D721Med (cell line): ENCODE data around the gene HDAC4.

Experiments used
- DNase-seq: peaks from one replicate; pipeline ENCODE4 v3.0.0; 2011; ENCODE audit warnings: low spot score; ENCODE audit not compliant: insufficient read length
- FAIRE-seq: peaks from 2 replicates; lab custom pipeline; 2011; peaks lifted over from hg19 to GRCh38; lab: Jason Lieb, UNC
- TF ChIP-seq, protein P1 (sequence below): IDR thresholded peaks from 2 replicates; pipeline ENCODE4 v1.5.1; 2012; ENCODE audit warnings: mild to moderate bottlenecking, control low read depth; ENCODE audit not compliant: insufficient read depth; ENCODE audit errors: missing control alignments

Gene HDAC4

DNA sequence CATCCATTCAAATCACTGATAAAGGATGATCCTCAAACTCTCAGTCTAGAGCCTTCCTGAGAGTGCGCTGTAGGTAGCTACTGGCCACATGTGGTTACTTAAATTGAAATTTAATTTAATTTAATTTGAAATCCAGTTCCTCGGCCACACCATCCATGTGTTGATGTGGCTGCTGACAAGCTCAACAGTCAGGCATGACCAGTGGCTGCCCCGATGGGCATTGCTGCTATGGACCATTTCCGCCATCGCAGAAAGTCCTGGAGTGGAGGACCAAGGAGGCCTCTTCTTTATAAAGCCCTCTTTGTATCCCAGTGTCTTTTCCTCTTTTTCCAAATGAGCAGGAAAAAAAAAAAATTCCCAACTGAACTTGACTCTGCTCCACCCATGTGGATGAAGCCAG lies 100.6 kb downstream of the HDAC4 start:
- DNase-seq, result no peak
- FAIRE-seq, result no peak
- TF ChIP-seq, protein P1, sequence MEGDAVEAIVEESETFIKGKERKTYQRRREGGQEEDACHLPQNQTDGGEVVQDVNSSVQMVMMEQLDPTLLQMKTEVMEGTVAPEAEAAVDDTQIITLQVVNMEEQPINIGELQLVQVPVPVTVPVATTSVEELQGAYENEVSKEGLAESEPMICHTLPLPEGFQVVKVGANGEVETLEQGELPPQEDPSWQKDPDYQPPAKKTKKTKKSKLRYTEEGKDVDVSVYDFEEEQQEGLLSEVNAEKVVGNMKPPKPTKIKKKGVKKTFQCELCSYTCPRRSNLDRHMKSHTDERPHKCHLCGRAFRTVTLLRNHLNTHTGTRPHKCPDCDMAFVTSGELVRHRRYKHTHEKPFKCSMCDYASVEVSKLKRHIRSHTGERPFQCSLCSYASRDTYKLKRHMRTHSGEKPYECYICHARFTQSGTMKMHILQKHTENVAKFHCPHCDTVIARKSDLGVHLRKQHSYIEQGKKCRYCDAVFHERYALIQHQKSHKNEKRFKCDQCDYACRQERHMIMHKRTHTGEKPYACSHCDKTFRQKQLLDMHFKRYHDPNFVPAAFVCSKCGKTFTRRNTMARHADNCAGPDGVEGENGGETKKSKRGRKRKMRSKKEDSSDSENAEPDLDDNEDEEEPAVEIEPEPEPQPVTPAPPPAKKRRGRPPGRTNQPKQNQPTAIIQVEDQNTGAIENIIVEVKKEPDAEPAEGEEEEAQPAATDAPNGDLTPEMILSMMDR, result no peak

GRCh38 chr2:239299218-239299939 lies 101.4 kb downstream of the HDAC4 start:
- FAIRE-seq (no peak), DNase-seq (no peak)
- TF ChIP-seq, protein P1, result no peak

GRCh38 chr2:239298116-239298804 lies 102.6 kb downstream of the HDAC4 start:
- DNase-seq (no peak), FAIRE-seq (no peak)

GRCh38 chr2:239297142-239298004 lies 103.4 kb downstream of the HDAC4 start:
- FAIRE-seq (no peak), DNase-seq (no peak)
- TF ChIP-seq, protein P1, result no peak

More at GRCh38 chr2:239298116-239298804, 102.6 kb downstream of the HDAC4 start:
- TF ChIP-seq, protein P1, result no peak

DNA sequence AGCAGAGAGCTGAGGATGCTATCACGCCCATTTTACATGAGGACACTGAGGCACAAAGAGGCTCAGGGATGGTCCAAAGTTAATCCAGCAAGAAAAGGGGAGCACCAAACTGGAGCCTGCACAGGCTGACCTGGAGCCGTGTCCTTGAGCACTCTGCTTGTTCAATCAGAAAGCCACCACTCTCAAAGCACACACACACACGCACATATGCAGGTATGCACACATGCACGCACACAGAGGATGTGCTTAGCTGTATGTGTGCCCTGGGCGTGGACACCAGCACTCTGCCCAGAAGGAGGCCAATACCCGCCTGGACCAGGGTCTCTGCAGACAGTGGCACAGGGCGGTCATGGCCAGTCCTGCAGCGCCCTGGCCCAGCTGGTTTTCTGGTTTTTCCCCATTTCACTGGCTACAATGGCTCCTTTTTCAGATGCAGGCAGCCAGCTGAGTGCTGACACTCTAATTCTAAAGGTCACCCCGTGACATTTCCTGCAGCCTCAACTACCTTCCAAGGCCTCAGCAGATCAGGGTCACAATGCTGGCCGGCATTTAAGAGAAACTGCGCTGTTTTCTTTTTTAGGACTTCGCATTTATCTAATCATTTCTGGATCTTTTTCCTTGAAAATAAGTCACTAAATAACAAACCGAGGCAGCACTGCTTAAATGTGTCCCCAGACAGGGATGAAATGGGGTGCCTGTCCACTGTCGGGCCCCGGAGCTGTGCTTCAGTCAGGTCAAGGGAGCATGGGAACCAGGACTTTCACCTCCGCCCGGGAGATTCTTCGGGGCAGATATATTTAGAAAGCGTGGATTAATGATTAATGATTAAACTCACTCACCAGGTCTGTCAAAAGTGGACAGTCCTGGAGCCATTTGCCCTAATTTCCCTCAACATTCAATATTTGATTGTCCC lies 104.5 kb downstream of the HDAC4 start:
- no peak for DNase-seq
- FAIRE-seq, result no peak
- TF ChIP-seq, protein P1, result no peak

- FAIRE-seq, result no peak
Measured at GRCh38 chr2:239295377-239296019, 105.3 kb downstream of the HDAC4 start.

More at GRCh38 chr2:239295377-239296019, 105.3 kb downstream of the HDAC4 start:
- TF ChIP-seq, protein P1, result no peak
- no peak for DNase-seq
